NCI-H774 (cell line): ENCODE data around the gene DOCK10.
"Not testable (repeated sequence)": the region's sequence is repeated elsewhere in the genome, so short reads cannot be mapped to it uniquely, and the experiment has no call there.

Experiments
- DNase-seq: peaks from one replicate; lab custom pipeline; 2025; lab: John Stamatoyannopoulos, UW

DOCK10 gene

GRCh38 chr2:224918626-224919471 lies 123.4 kb downstream of the DOCK10 start:
- no peak for DNase-seq

GRCh38 chr2:224917246-224917645 lies 125.0 kb downstream of the DOCK10 start:
- not testable (repeated sequence) for DNase-seq

- no peak for DNase-seq
Observed at GRCh38 chr2:224915136-224915535, 127.1 kb downstream of the DOCK10 start.

- no peak for DNase-seq
Observed at GRCh38 chr2:224910574-224910925, 131.7 kb downstream of the DOCK10 start.

- peak; percentile 54 for DNase-seq
Observed at GRCh38 chr2:224909885-224910573, 132.2 kb downstream of the DOCK10 start.

- no peak for DNase-seq
Observed at GRCh38 chr2:224908818-224909217, 133.4 kb downstream of the DOCK10 start.

- DNase-seq, result no peak
Observed at GRCh38 chr2:224904381-224904780, 137.9 kb downstream of the DOCK10 start.

GRCh38 chr2:224903621-224904020 lies 138.6 kb downstream of the DOCK10 start:
- DNase-seq, result no peak

- no peak for DNase-seq
Observed at GRCh38 chr2:224901121-224901676, 141.1 kb downstream of the DOCK10 start.

- no peak for DNase-seq
Observed at GRCh38 chr2:224895377-224895776, 146.9 kb downstream of the DOCK10 start.

GRCh38 chr2:224894356-224894755 lies 147.9 kb downstream of the DOCK10 start:
- DNase-seq, result no peak

- no peak for DNase-seq
Observed at GRCh38 chr2:224893848-224894247, 148.4 kb downstream of the DOCK10 start.

GRCh38 chr2:224892574-224893204 lies 149.6 kb downstream of the DOCK10 start:
- no peak for DNase-seq

GRCh38 chr2:224890372-224890771 lies 151.9 kb downstream of the DOCK10 start:
- DNase-seq, result no peak

GRCh38 chr2:224887141-224887540 lies 155.1 kb downstream of the DOCK10 start:
- DNase-seq, result no peak

GRCh38 chr2:224885836-224886547 lies 156.3 kb downstream of the DOCK10 start:
- no peak for DNase-seq

- DNase-seq, result no peak
Observed at GRCh38 chr2:224885291-224885690, 157.0 kb downstream of the DOCK10 start.

- no peak for DNase-seq
Observed at GRCh38 chr2:224884188-224884587, 158.1 kb downstream of the DOCK10 start.

- DNase-seq, result no peak
Observed at GRCh38 chr2:224883700-224884099, 158.6 kb downstream of the DOCK10 start.

GRCh38 chr2:224883172-224883516 lies 159.1 kb downstream of the DOCK10 start:
- no peak for DNase-seq

- no peak for DNase-seq
Observed at GRCh38 chr2:224882291-224883171, 159.7 kb downstream of the DOCK10 start.
